HG03439 (cell line): Measurements from ENCODE around the gene MGAT5B.

Experiments
- ATAC-seq: cut with Tn5 transposase; IDR thresholded peaks from one replicate; pipeline ENCODE4 v1.9.1; 2021; ENCODE audit warnings: mild to moderate bottlenecking, moderate library complexity; ENCODE audit not compliant: unreplicated experiment

MGAT5B gene

GRCh38 chr17:76946772-76947135 is 78.5 kb downstream of the MGAT5B start:
- no peak for ATAC-seq

- no peak for ATAC-seq
These were observed 79.1 kb downstream of the MGAT5B start for GRCh38 chr17:76947309-76947708.

GRCh38 chr17:76947771-76948170 is 79.6 kb downstream of the MGAT5B start:
- no peak for ATAC-seq

- no peak for ATAC-seq
These were observed 80.1 kb downstream of the MGAT5B start for GRCh38 chr17:76948301-76948700.

- ATAC-seq, result no peak
These were observed 80.6 kb downstream of the MGAT5B start for GRCh38 chr17:76948726-76949342.

GRCh38 chr17:76949913-76950695 is 81.9 kb downstream of the MGAT5B start:
- ATAC-seq, result no peak

- ATAC-seq, result no peak
These were observed 83.2 kb downstream of the MGAT5B start for GRCh38 chr17:76951375-76951905.

- no peak for ATAC-seq
These were observed 84.2 kb downstream of the MGAT5B start for GRCh38 chr17:76952402-76952801.

- no peak for ATAC-seq
These were observed 84.9 kb downstream of the MGAT5B start for GRCh38 chr17:76953066-76953465.

- no peak for ATAC-seq
These were observed 85.7 kb downstream of the MGAT5B start for GRCh38 chr17:76953946-76954345.

- ATAC-seq, result no peak
These were observed 87.0 kb downstream of the MGAT5B start for GRCh38 chr17:76955191-76955590.

- ATAC-seq, result no peak
These were observed 88.8 kb downstream of the MGAT5B start for GRCh38 chr17:76956846-76957540.

GRCh38 chr17:76957678-76958464 is 89.7 kb downstream of the MGAT5B start:
- ATAC-seq, result no peak

GRCh38 chr17:76958974-76959373 is 90.8 kb downstream of the MGAT5B start:
- ATAC-seq, result no peak

- no peak for ATAC-seq
These were observed 93.7 kb downstream of the MGAT5B start for GRCh38 chr17:76961869-76962268.

GRCh38 chr17:76962858-76963257 is 94.7 kb downstream of the MGAT5B start:
- no peak for ATAC-seq

GRCh38 chr17:76966016-76966415 is 97.8 kb downstream of the MGAT5B start:
- ATAC-seq, result no peak

GRCh38 chr17:76966486-76967181 is 98.4 kb downstream of the MGAT5B start:
- ATAC-seq, result no peak

- no peak for ATAC-seq
These were observed 99.6 kb downstream of the MGAT5B start for GRCh38 chr17:76967762-76968161.
